Mucosa of rectum (tissue), 2 donors: Measurements from ENCODE around the gene WDFY1.

Experiments used
- H3K27ac ChIP-seq, 2 donors: one replicate each; pipeline ENCODE4 v1.7.0; 2013; ENCODE audit warnings: inconsistent platforms in 2 of 2, low read depth in 2 of 2, low read length in 2 of 2
- H3K27me3 ChIP-seq, 2 donors: one replicate each; pipeline ENCODE4 v1.7.0; 2013; ENCODE audit warnings: low read length in 2 of 2; ENCODE audit not compliant: control insufficient read depth in 2 of 2, insufficient read depth in 2 of 2
- H3K36me3 ChIP-seq, 2 donors: one replicate each; pipeline ENCODE4 v1.7.0; 2013; ENCODE audit warnings: low read length in 2 of 2; ENCODE audit not compliant: control insufficient read depth in 2 of 2, insufficient read depth in 2 of 2
- H3K4me1 ChIP-seq, 2 donors: one replicate each; pipeline ENCODE4 v1.7.0; 2013; ENCODE audit warnings: low read length in 2 of 2, mild to moderate bottlenecking in 1 of 2; ENCODE audit not compliant: control insufficient read depth in 2 of 2, insufficient read depth in 2 of 2
- H3K4me3 ChIP-seq, 2 donors: one replicate each; pipeline ENCODE4 v1.7.0; 2013; ENCODE audit warnings: low read length in 2 of 2
- H3K9ac ChIP-seq, 2 donors: one replicate each; pipeline ENCODE4 v1.7.0; 2013; ENCODE audit warnings: low read length in 2 of 2, low read depth in 1 of 2, mild to moderate bottlenecking in 1 of 2
- H3K9me3 ChIP-seq, 2 donors: one replicate each; pipeline ENCODE4 v1.7.0; 2013; ENCODE audit warnings: low read length in 2 of 2; ENCODE audit not compliant: control insufficient read depth in 2 of 2
- donor health status: healthy.
- donor health status: Normal muscosa, but diverticular disease.

The WDFY1 gene

GRCh38 chr2:223918671-223919134 lies 26.4 kb downstream of the WDFY1 start:
- Histone ChIP-seq H3K27ac (no peak overlapping the region), H3K27me3 (no peaks in the 10 kb centered on the region), H3K9ac (no peak overlapping the region), H3K4me3 (no peak overlapping the region), H3K9me3 (no peaks in the 10 kb centered on the region), H3K4me1 (no peaks in the 10 kb centered on the region), H3K36me3 (peaks cover 4 to 7% of the 10 kb centered on the region in 2 donors)

GRCh38 chr2:223916181-223916920 lies 28.8 kb downstream of the WDFY1 start:
- Histone ChIP-seq H3K27me3 (no peaks in the 10 kb centered on the region), H3K27ac (no peak overlapping the region), H3K36me3 (peaks cover 7 to 8% of the 10 kb centered on the region in 2 donors), H3K9ac (no peak overlapping the region), H3K4me3 (no peak overlapping the region), H3K9me3 (no peaks in the 10 kb centered on the region), H3K4me1 (no peaks in the 10 kb centered on the region)

GRCh38 chr2:223915071-223915470 lies 30.1 kb downstream of the WDFY1 start:
- Histone ChIP-seq H3K4me3 (no peak overlapping the region), H3K9ac (no peak overlapping the region), H3K4me1 (no peaks in the 10 kb centered on the region), H3K27me3 (no peaks in the 10 kb centered on the region), H3K9me3 (no peaks in the 10 kb centered on the region), H3K27ac (no peak overlapping the region), H3K36me3 (peaks cover 7 to 8% of the 10 kb centered on the region in 2 donors)

GRCh38 chr2:223914324-223914723 lies 30.8 kb downstream of the WDFY1 start:
- H3K36me3 ChIP-seq, result peaks cover 7 to 8% of the 10 kb centered on the region in 2 donors

GRCh38 chr2:223909001-223909741 lies 36.0 kb downstream of the WDFY1 start:
- Histone ChIP-seq H3K27me3 (no peaks in the 10 kb centered on the region), H3K36me3 (peaks cover 13 to 16% of the 10 kb centered on the region in 2 donors), H3K9ac (no peak overlapping the region), H3K9me3 (no peaks in the 10 kb centered on the region), H3K4me3 (no peak overlapping the region), H3K4me1 (peaks cover 0 to 12% of the 10 kb centered on the region in 2 donors), H3K27ac (no peak overlapping the region)

More at GRCh38 chr2:223914324-223914723, 30.8 kb downstream of the WDFY1 start:
- Histone ChIP-seq H3K27ac (no peak overlapping the region), H3K27me3 (no peaks in the 10 kb centered on the region), H3K4me3 (no peak overlapping the region), H3K4me1 (no peaks in the 10 kb centered on the region), H3K9me3 (no peaks in the 10 kb centered on the region), H3K9ac (no peak overlapping the region)

- no peaks in the 10 kb centered on the region for H3K9me3 ChIP-seq
- peaks cover 13 to 16% of the 10 kb centered on the region in 2 donors for H3K36me3 ChIP-seq
- H3K4me3 ChIP-seq, result no peak overlapping the region
- H3K27me3 ChIP-seq, result no peaks in the 10 kb centered on the region
- no peak overlapping the region for H3K9ac ChIP-seq
- H3K4me1 ChIP-seq, result peaks cover 0 to 12% of the 10 kb centered on the region in 2 donors
- no peak overlapping the region for H3K27ac ChIP-seq
These were observed 36.7 kb downstream of the WDFY1 start for GRCh38 chr2:223908304-223908998.

GRCh38 chr2:223905996-223906395 lies 39.1 kb downstream of the WDFY1 start:
- Histone ChIP-seq H3K36me3 (peaks cover 16 to 21% of the 10 kb centered on the region in 2 donors), H3K27ac (no peak overlapping the region), H3K4me3 (no peak overlapping the region), H3K9ac (no peak overlapping the region), H3K9me3 (no peaks in the 10 kb centered on the region), H3K27me3 (no peaks in the 10 kb centered on the region), H3K4me1 (peaks cover 0 to 12% of the 10 kb centered on the region in 2 donors)

- Histone ChIP-seq H3K4me1 (no peaks in the 10 kb centered on the region), H3K27me3 (no peaks in the 10 kb centered on the region), H3K9me3 (no peaks in the 10 kb centered on the region), H3K36me3 (peaks cover 31 to 33% of the 10 kb centered on the region in 2 donors), H3K9ac (no peak overlapping the region), H3K27ac (no peak overlapping the region), H3K4me3 (no peak overlapping the region)
These were observed 43.3 kb downstream of the WDFY1 start for GRCh38 chr2:223901854-223902253.

GRCh38 chr2:223901311-223901710 lies 43.8 kb downstream of the WDFY1 start:
- no peak overlapping the region for H3K4me3 ChIP-seq
- H3K27ac ChIP-seq, result no peak overlapping the region
- no peaks in the 10 kb centered on the region for H3K27me3 ChIP-seq
- H3K9me3 ChIP-seq, result no peaks in the 10 kb centered on the region
- peaks cover 31 to 33% of the 10 kb centered on the region in 2 donors for H3K36me3 ChIP-seq
- no peak overlapping the region for H3K9ac ChIP-seq
- no peaks in the 10 kb centered on the region for H3K4me1 ChIP-seq

GRCh38 chr2:223900531-223900930 lies 44.6 kb downstream of the WDFY1 start:
- H3K4me1 ChIP-seq, result no peaks in the 10 kb centered on the region
- no peak overlapping the region for H3K9ac ChIP-seq
- no peak overlapping the region for H3K4me3 ChIP-seq
- H3K27ac ChIP-seq, result no peak overlapping the region
- no peaks in the 10 kb centered on the region for H3K27me3 ChIP-seq
- H3K36me3 ChIP-seq, result peaks cover 30 to 34% of the 10 kb centered on the region in 2 donors
- no peaks in the 10 kb centered on the region for H3K9me3 ChIP-seq
